Measurements from ENCODE around the gene SLC12A8.

SLC12A8 gene

DNA sequence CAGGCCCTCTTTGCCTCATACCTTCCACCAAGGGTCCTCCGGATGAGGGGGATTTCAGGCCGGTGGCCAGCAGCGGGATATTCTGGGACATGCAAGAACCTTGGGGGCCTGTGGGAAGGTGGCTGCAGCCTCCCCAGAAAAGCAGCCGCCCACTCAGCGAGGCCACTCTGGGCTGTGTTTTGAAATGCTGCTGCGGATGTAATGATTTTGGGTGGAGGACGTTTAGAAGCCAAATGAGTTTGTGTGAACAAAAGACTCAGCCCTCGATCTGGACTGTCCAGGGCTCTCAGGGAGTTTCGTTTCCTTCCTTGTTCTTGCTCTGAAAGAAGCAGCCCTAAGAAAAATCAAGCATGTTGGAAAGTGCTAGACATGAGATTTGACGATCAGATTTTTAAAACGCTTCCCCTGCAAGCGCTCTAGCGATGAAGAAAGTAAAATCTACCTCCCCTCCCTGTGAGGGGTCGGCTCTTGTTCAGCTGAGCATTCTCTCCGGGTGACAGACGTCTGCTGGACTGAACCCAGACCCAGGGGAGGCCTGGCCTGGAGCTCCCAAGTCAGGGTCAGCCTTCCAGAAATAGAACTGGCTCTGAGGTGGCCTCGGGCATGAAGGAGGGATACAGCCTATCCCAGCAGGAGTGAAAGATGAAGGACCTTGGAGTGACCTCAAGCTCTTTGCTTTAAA is 169.7 kb downstream of the SLC12A8 start:
- Histone ChIP-seq H3K36me3 (replicated peaks) (peaks cover 12% of the 10 kb centered on the region), H3K27me3 (replicated peaks) (no peaks in the 10 kb centered on the region), H3K27ac (peak overlapping the region; percentile 23), H3K4me3 (ENCODE audit: low read depth, low read length) (no peak overlapping the region)
- TF ChIP-seq, protein P1, sequence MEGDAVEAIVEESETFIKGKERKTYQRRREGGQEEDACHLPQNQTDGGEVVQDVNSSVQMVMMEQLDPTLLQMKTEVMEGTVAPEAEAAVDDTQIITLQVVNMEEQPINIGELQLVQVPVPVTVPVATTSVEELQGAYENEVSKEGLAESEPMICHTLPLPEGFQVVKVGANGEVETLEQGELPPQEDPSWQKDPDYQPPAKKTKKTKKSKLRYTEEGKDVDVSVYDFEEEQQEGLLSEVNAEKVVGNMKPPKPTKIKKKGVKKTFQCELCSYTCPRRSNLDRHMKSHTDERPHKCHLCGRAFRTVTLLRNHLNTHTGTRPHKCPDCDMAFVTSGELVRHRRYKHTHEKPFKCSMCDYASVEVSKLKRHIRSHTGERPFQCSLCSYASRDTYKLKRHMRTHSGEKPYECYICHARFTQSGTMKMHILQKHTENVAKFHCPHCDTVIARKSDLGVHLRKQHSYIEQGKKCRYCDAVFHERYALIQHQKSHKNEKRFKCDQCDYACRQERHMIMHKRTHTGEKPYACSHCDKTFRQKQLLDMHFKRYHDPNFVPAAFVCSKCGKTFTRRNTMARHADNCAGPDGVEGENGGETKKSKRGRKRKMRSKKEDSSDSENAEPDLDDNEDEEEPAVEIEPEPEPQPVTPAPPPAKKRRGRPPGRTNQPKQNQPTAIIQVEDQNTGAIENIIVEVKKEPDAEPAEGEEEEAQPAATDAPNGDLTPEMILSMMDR (IDR thresholded peaks at IDR 0.05; ENCODE audit: low read depth, low read length, missing control alignments): no peak
- in situ Hi-C loops (cut with HindIII; ENCODE audit: low pct_ligation_motif_present, low sequenced_read_pairs): no loop called here
- no peak for DNase-seq

DNA sequence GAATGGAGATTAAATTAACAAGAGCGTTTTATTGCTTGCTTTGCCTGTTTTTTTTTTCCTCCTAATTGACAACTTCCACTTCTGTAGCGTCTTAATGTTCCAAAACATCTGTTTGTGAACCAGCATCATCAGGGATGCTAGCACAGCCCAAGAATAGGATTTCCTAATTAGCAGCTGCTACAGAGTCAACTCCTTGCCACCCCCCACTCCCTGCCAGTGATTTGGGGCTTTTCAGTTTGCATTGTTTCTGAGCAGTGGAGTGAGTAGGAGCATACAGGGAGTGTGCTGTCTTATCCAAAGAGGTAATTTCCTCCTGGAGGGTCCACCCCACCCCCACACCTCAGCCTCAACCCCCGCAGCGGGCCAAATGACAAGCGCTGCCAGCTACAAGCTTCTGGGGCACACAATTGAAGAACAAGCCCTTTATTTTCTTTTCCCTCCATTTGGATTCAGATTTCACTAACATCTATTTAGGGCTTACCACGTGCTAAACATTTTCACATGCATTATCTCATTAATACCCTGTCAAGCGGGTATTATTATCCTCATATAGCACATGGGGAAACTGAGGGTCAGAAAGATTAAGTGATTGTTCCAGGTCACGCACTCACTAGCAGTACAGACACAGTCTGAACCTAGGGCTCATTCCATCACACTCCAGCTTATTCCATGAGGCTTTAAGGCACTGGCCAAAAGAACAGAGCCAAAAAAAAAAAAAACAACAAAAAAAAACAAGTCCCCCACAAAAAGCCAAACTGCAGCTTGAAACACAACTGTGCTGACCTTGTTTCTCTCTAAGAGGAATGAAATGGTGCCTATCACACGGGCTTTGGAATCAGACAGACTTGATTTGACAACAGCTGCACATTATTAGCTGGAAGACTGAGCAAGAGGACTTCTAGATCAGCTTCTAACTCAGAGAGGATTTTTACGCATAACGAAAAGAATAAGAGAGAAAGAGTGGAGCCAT is 173.1 kb downstream of the SLC12A8 start:
- no peak overlapping the region for H3K27ac ChIP-seq
- in situ Hi-C loops (cut with HindIII; ENCODE audit: low pct_ligation_motif_present, low sequenced_read_pairs): no loop called here

DNA sequence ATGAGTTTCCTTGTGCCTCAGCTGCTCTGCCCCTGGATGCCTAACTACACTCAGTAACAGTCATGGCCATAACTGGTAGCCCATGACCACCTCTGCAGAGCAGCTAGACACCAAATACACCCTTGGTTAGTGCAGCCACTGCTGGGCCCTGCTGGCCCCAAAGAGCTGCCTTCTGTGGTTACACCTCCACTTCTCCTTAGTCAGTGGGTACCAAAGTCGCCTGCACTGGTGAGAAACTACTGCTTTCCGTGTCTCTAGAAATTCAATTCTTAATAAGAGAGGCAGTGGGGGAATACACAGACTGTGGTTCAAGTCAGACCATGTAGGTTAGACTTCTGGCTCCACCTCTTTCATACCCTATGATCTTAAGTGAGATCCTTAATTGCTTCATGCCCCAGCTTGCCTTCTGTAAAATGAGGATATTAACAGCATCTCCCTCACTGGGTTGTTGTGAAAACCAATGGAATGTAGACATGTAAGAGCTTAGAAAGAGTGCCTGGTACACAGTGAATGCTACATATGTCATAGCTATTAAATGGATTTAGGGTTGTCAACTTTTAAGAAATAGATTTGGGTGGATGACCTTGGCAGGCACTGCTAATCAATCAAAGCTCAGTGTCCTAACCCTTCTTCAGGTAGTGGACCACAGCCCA is 174.9 kb downstream of the SLC12A8 start:
- in situ Hi-C loops (cut with HindIII; ENCODE audit: low pct_ligation_motif_present, low sequenced_read_pairs): no loop called here
- no peak for DNase-seq
- Histone ChIP-seq H3K4me3 (ENCODE audit: low read depth, low read length) (no peak overlapping the region), H3K27ac (no peak overlapping the region), H3K27me3 (replicated peaks) (no peaks in the 10 kb centered on the region), H3K36me3 (replicated peaks) (no peaks in the 10 kb centered on the region)
- TF ChIP-seq, protein P1 (IDR thresholded peaks at IDR 0.05; ENCODE audit: low read depth, low read length, missing control alignments): no peak

More for the DNA sequence above, 173.1 kb downstream of the SLC12A8 start:
- DNase-seq: no peak
- H3K4me3 ChIP-seq (ENCODE audit: low read depth, low read length): no peak overlapping the region
- no peaks in the 10 kb centered on the region for H3K36me3 ChIP-seq (replicated peaks)
- H3K27me3 ChIP-seq (replicated peaks): no peaks in the 10 kb centered on the region
- TF ChIP-seq, protein P1 (IDR thresholded peaks at IDR 0.05; ENCODE audit: low read depth, low read length, missing control alignments): no peak

DNA sequence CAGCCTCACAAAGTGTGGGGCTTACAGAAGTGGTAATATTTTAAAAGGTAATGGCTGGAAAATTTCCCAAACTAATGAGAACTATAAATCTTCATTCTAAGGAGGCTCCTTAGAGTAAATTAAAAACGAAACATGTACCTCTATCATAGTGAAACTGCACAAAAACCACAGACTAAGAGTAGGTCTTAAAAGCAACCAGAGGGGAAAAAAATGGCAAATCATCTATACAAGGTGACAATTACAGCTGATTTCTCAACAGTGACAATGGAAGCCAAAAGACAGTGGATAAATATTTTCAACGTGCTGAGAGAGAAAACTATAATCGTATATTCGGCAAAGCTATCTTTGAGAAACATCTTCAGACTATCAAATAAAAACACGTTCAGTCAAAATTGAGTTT is 177.3 kb downstream of the SLC12A8 start:
- TF ChIP-seq, protein P1 (IDR thresholded peaks at IDR 0.05; ENCODE audit: low read depth, low read length, missing control alignments): no peak
- H3K4me3 ChIP-seq (ENCODE audit: low read depth, low read length): no peak overlapping the region
- H3K27me3 ChIP-seq (replicated peaks): no peaks in the 10 kb centered on the region
- no peak for DNase-seq
- no peak overlapping the region for H3K27ac ChIP-seq
- in situ Hi-C loops (cut with HindIII; ENCODE audit: low pct_ligation_motif_present, low sequenced_read_pairs): no loop called here
- no peaks in the 10 kb centered on the region for H3K36me3 ChIP-seq (replicated peaks)

DNA sequence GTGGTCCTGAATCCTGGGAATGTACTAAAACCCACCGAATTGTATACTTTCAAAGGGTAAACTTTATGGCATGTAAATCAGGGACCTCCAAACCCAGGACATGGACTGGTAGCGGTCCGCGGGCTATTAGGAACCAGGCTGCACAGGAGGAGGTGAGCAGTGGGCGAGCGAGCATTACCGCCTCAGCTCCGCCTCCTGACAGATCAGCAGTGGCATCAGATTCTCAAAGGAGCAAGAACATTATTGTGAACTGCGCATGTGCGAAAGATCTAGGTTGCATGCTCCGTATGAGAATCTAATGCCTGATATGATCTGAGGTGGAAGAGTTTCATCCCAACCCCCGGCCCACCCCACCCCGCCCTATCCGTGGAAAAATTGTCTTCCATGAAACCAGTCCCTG is 178.9 kb downstream of the SLC12A8 start:
- no peak overlapping the region for H3K27ac ChIP-seq
- in situ Hi-C loops (cut with HindIII; ENCODE audit: low pct_ligation_motif_present, low sequenced_read_pairs): no loop called here
- no peaks in the 10 kb centered on the region for H3K27me3 ChIP-seq (replicated peaks)
- no peak overlapping the region for H3K4me3 ChIP-seq (ENCODE audit: low read depth, low read length)
- DNase-seq: no peak
- TF ChIP-seq, protein P1 (IDR thresholded peaks at IDR 0.05; ENCODE audit: low read depth, low read length, missing control alignments): no peak
- H3K36me3 ChIP-seq (replicated peaks): peaks cover 8% of the 10 kb centered on the region
